Bronchial epithelial cell (primary cell): ENCODE measurements around the gene TMEM231. TPM values are rescaled to one million over a fixed set of nuclear protein-coding genes. Genes with fewer than 3 reads are reported as not detected.

Source experiments
- DNase-seq: peaks from one replicate; pipeline ENCODE4 v3.0.0-alpha.2; 2010; ENCODE audit warnings: low read depth
- FAIRE-seq: peaks from 2 replicates; lab custom pipeline; 2011; peaks lifted over from hg19 to GRCh38; lab: Jason Lieb, UNC
- H3K27me3 ChIP-seq: 2 replicates; pipeline ENCODE4 v1.5.1; 2011; ENCODE audit warnings: low read length; ENCODE audit not compliant: control insufficient read depth, insufficient read depth
- H3K36me3 ChIP-seq: 2 replicates; pipeline ENCODE4 v1.5.1; 2011; ENCODE audit warnings: low read length; ENCODE audit not compliant: control insufficient read depth, insufficient read depth
- H3K4me3 ChIP-seq: 2 replicates; pipeline ENCODE4 v1.5.1; 2011; ENCODE audit warnings: mild to moderate bottlenecking, low read depth, low read length, control low read depth
- total RNA-seq: library from RNA; depleted of rRNA; stranded (reverse); fragments of >200 nt; gene quantifications from 2 replicates; pipeline ENCODE4 v1.2.1, GENCODE V29; 2014
- TF ChIP-seq, protein P1 (sequence below): IDR thresholded peaks from 2 replicates; pipeline ENCODE4 v1.5.1; 2011; ENCODE audit warnings: mild to moderate bottlenecking, moderate library complexity, low read length, control low read depth, inconsistent platforms; ENCODE audit not compliant: insufficient read depth, severe bottlenecking

Gene TMEM231
- total RNA-seq, 1 donor from 2014 or later: 9.7 TPM

- TF ChIP-seq, protein P1, sequence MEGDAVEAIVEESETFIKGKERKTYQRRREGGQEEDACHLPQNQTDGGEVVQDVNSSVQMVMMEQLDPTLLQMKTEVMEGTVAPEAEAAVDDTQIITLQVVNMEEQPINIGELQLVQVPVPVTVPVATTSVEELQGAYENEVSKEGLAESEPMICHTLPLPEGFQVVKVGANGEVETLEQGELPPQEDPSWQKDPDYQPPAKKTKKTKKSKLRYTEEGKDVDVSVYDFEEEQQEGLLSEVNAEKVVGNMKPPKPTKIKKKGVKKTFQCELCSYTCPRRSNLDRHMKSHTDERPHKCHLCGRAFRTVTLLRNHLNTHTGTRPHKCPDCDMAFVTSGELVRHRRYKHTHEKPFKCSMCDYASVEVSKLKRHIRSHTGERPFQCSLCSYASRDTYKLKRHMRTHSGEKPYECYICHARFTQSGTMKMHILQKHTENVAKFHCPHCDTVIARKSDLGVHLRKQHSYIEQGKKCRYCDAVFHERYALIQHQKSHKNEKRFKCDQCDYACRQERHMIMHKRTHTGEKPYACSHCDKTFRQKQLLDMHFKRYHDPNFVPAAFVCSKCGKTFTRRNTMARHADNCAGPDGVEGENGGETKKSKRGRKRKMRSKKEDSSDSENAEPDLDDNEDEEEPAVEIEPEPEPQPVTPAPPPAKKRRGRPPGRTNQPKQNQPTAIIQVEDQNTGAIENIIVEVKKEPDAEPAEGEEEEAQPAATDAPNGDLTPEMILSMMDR: no peak
- no peak for FAIRE-seq
- DNase-seq: peak; percentile 27
- H3K36me3 ChIP-seq: no peaks in the 10 kb centered on the region
- H3K27me3 ChIP-seq: no peaks in the 10 kb centered on the region
- H3K4me3 ChIP-seq: no peak overlapping the region
These were observed 3.7 kb upstream of the TMEM231 start for GRCh38 chr16:75559564-75560372.

GRCh38 chr16:75558846-75559401, 2.9 kb upstream of the TMEM231 start:
- DNase-seq: peak; percentile 5
- H3K36me3 ChIP-seq: no peaks in the 10 kb centered on the region
- no peak for FAIRE-seq
- no peaks in the 10 kb centered on the region for H3K27me3 ChIP-seq
- TF ChIP-seq, protein P1: no peak
- no peak overlapping the region for H3K4me3 ChIP-seq

GRCh38 chr16:75556431-75556950, 439 bp upstream of the TMEM231 start:
- FAIRE-seq: no peak
- DNase-seq: no peak
- Histone ChIP-seq H3K27me3 (no peaks in the 10 kb centered on the region), H3K36me3 (no peaks in the 10 kb centered on the region), H3K4me3 (no peak overlapping the region)
- TF ChIP-seq, protein P1: no peak

GRCh38 chr16:75555213-75555706, 792 bp downstream of the TMEM231 start:
- TF ChIP-seq, protein P1: no peak
- DNase-seq (peak; percentile 87), FAIRE-seq (no peak)
- Histone ChIP-seq H3K36me3 (no peaks in the 10 kb centered on the region), H3K27me3 (no peaks in the 10 kb centered on the region), H3K4me3 (peak overlapping the region; percentile 75)

- FAIRE-seq (no peak), DNase-seq (no peak)
- no peaks in the 10 kb centered on the region for H3K36me3 ChIP-seq
These were observed 3.1 kb downstream of the TMEM231 start for GRCh38 chr16:75552951-75553350.

More at GRCh38 chr16:75552951-75553350, 3.1 kb downstream of the TMEM231 start:
- H3K27me3 ChIP-seq: no peaks in the 10 kb centered on the region
- TF ChIP-seq, protein P1: no peak
- H3K4me3 ChIP-seq: no peak overlapping the region
